HepG2 (cell line): ENCODE results near the gene DOCK4. TPM values are rescaled to one million over a fixed set of nuclear protein-coding genes. Genes with fewer than 3 reads are reported as not detected.

Experiments
- ATAC-seq: fragments of 200-7000 bp; cut with Tn5 transposase; 3 replicates; pipeline ENCODE4 v1.9.1; 2020; ENCODE audit warnings: mild to moderate bottlenecking, moderate library complexity
- BruUV-seq: library from RNA; stranded (reverse); fragments of 400-500 nt; replicated peaks from 2 replicates; lab custom pipeline; 2021; lab: Mats Ljungman, UMichigan
- CTCF ChIA-PET: fragments of 300-600 bp; formaldehyde crosslinking; extraction: SDS; loops from one replicate; lab custom pipeline; 2021; ENCODE audit warnings: low total read pairs, inconsistent platforms, low intra/inter-chr PET ratio; lab: Yijun Ruan, JAX
- POLR2A ChIA-PET: fragments of 350-600 bp; sonication (Branson Sonifier 250); formaldehyde crosslinking; loops from one replicate; lab custom pipeline; 2020; ENCODE audit warnings: antibody characterized with exemption, inconsistent platforms; lab: Yijun Ruan, JAX
- DNase-seq: peaks from one replicate; pipeline ENCODE4 v3.0.0-alpha.2; 2015; ENCODE audit warnings: low spot score
- FAIRE-seq: peaks from 3 replicates; lab custom pipeline; 2011; peaks lifted over from hg19 to GRCh38; lab: Jason Lieb, UNC
- H2AFZ ChIP-seq: one replicate; pipeline ENCODE4 v1.6.1; 2011; ENCODE audit warnings: low read length, inconsistent platforms
- H3K27ac ChIP-seq: fragments of 300-600 bp; 3 replicates; pipeline ENCODE4 v1.8.0; 2011; ENCODE audit warnings: mixed run types, mild to moderate bottlenecking, mixed read lengths, low read length, inconsistent platforms; ENCODE audit not compliant: insufficient read depth; ENCODE audit errors: extremely low read length
- H3K27me3 ChIP-seq, 2 experiments: fragments of 200-600 bp in 1 of 2; 2 replicates in 1 of 2; 3 replicates in 1 of 2; pipeline versions ENCODE4 v1.6.0 to v1.8.0; 2011; ENCODE audit warnings: low read length in 2 of 2, mild to moderate bottlenecking in 2 of 2, moderate library complexity in 2 of 2, inconsistent platforms in 1 of 2; ENCODE audit not compliant: insufficient read depth in 2 of 2, control insufficient read depth in 1 of 2
- H3K36me3 ChIP-seq, 2 experiments: fragments of 200-600 bp in 1 of 2; replicated peaks in 1 of 2; 2 replicates in 1 of 2; 3 replicates in 1 of 2; pipeline versions ENCODE4 v1.5.1 to v1.8.0; 2011; ENCODE audit warnings: low read length in 2 of 2, inconsistent platforms in 1 of 2; ENCODE audit not compliant: insufficient read depth in 2 of 2, control insufficient read depth in 1 of 2
- H3K4me1 ChIP-seq: 2 replicates; pipeline ENCODE4 v1.5.1; 2012; ENCODE audit warnings: low read length, inconsistent platforms; ENCODE audit not compliant: insufficient read depth
- H3K4me2 ChIP-seq: 2 replicates; pipeline ENCODE4 v1.6.0; 2011; ENCODE audit warnings: low read depth, low read length, inconsistent platforms
- H3K4me3 ChIP-seq, 3 experiments: fragments of 200-600 bp in 1 of 3; sonication (generic), shearing (Covaris generic) in 1 of 3; replicated peaks in 1 of 3; 2 replicates each; pipeline ENCODE4 v1.5.1; 2011 to 2016; ENCODE audit warnings: low read length in 3 of 3, inconsistent platforms in 2 of 3, low read depth in 2 of 3, mild to moderate bottlenecking in 2 of 3, control low read depth in 1 of 3, mixed read lengths in 1 of 3; ENCODE audit not compliant: insufficient read depth in 1 of 3
- H3K79me2 ChIP-seq: one replicate; pipeline ENCODE4 v1.6.1; 2011; ENCODE audit warnings: low read length, inconsistent platforms; ENCODE audit not compliant: insufficient read depth
- H3K9ac ChIP-seq: 2 replicates; pipeline ENCODE4 v1.6.0; 2011; ENCODE audit warnings: mild to moderate bottlenecking, low read depth, low read length, inconsistent platforms; ENCODE audit not compliant: insufficient read depth
- H3K9me3 ChIP-seq: 2 replicates; pipeline ENCODE4 v1.5.1; 2012; ENCODE audit warnings: mild to moderate bottlenecking, low read length
- H4K20me1 ChIP-seq: 2 replicates; pipeline ENCODE4 v1.6.0; 2011; ENCODE audit warnings: inconsistent platforms, mild to moderate bottlenecking, low read length, moderate library complexity; ENCODE audit not compliant: insufficient read depth
- GLI4 ChIP-seq: sonication (generic); formaldehyde crosslinking; IDR thresholded peaks from 2 replicates; pipeline ENCODE4 v1.5.1; 2020; ENCODE audit warnings: missing genetic modification reagents, mild to moderate bottlenecking, moderate library complexity, borderline replicate concordance
- MAFF ChIP-seq: IDR thresholded peaks from 2 replicates; pipeline ENCODE4 v1.6.1; 2011; ENCODE audit warnings: low read depth, low read length, improper control_type of control experiment
- MAFK ChIP-seq, 2 experiments: IDR thresholded peaks in 1 of 2; conservative IDR thresholded peaks in 1 of 2; 2 replicates each; pipeline ENCODE4 v1.6.1; 2011; ENCODE audit warnings: improper control_type of control experiment in 2 of 2, low read length in 2 of 2
- ZNF530 ChIP-seq: sonication (generic); formaldehyde crosslinking; IDR thresholded peaks from 2 replicates; pipeline ENCODE4 v1.5.0; 2020; ENCODE audit warnings: low read depth, mild to moderate bottlenecking, missing genetic modification reagents
- ZNF562 ChIP-seq: sonication (generic); formaldehyde crosslinking; IDR thresholded peaks from 2 replicates; pipeline ENCODE4 v1.8.0; 2022; ENCODE audit warnings: missing genetic modification reagents, borderline replicate concordance
- WGBS: methylation state at CpG from one replicate; pipeline ENCODE4 v1.1.6; 2017; ENCODE audit warnings: low lambda C conversion rate; 5-methylcytosine and 5-hydroxymethylcytosine counted together
- in situ Hi-C: cut with HindIII; loops from 2 replicates; pipeline ENCODE4 v1.10.0; 2017; ENCODE audit warnings: low pct_unique_long_range_greater_than_20kb; ENCODE audit not compliant: extremely low pct_ligation_motif_present
- intact Hi-C: fragments of 100-400 bp; cut with micrococcal nuclease; formaldehyde crosslinking; loops from one replicate; pipeline ENCODE4 v1.10.0; 2022; ENCODE audit not compliant: unreplicated experiment
- polyA plus RNA-seq, 8 experiments: library from polyadenylated mRNA; depleted of rRNA in 3 of 8; stranded (reverse) in 7 of 8; unstranded in 1 of 8; fragments of >200 nt; fragmentation: Illumina TruSeq in 4 of 8; extraction: Trizol in 4 of 8; gene quantifications; 2 replicates each; pipeline versions ENCODE4 v1.2.1 to v1.2.3, GENCODE V29; 2011 to 2016; ENCODE audit warnings: low read depth in 4 of 8, missing spikeins in 1 of 8, mixed read lengths in 1 of 8; ENCODE audit not compliant: insufficient read depth in 1 of 8
- total RNA-seq, 5 experiments: library from RNA; depleted of rRNA; stranded (reverse); fragments of >200 nt; fragmentation: Illumina TruSeq; extraction: Trizol; gene quantifications; 2 replicates each; pipeline ENCODE4 v1.2.3, GENCODE V29; 2016; ENCODE audit warnings: low read depth in 1 of 5
- TF ChIP-seq, protein P1 (sequence below): sonication (generic); formaldehyde crosslinking; IDR thresholded peaks from 2 replicates; pipeline ENCODE4 v1.5.1; 2020; ENCODE audit warnings: mild to moderate bottlenecking, missing genetic modification reagents
- TF ChIP-seq, protein P2 (sequence below): sonication (generic); formaldehyde crosslinking; IDR thresholded peaks from 2 replicates; pipeline ENCODE4 v1.4.0; 2020; ENCODE audit warnings: mild to moderate bottlenecking, missing genetic modification reagents, borderline replicate concordance

DOCK4 gene
- total and polyA plus RNA-seq, 2 of the 13 experiments (the other 11 are each of a cell fraction or from before 2014, with no cell fraction given) = 13.5 to 17.4 TPM

DNA sequence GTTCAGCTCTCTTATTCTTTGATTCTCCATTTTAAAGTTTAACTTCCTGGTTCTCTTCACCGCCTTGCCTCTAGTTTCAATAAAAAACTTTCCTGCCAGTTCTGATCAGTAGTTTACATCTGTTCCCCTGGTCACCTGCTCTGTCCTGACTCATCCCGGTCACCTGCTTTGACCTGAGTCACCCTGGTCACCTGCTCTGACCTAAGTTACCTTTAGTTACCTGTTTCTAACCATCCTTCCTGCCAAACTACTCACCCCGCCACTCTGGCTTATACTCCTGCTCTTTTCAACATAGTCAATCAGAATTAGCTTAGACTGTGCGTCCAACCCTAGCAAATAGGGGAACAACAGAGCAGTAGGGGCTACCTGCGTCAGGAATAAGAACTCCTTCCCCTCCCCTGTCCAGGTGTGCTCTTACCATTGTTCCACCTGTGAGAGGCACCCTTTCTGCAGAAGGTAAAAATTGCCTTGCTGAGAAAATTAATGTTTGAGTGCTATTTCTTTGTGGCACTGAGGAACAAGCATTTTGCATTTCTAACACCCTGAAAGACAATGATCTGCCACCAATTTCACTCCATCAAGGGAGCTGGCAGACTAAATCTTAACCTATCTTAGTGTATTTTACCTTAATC, 263.6 kb downstream of the DOCK4 start:
- H3K4me1 ChIP-seq = 0 out of 2 replicates have a peak, but pooled peaks cover 4% of the 10 kb centered on the region
- intact Hi-C loops = no loop called here
- peaks cover 21% of the 10 kb centered on the region for H3K9me3 ChIP-seq
- no peak overlapping the region for H3K4me2 ChIP-seq
- peaks cover 12 to 34% of the 10 kb centered on the region in 2 experiments; a peak in 4 of 5 replicates for H3K36me3 ChIP-seq
- WGBS = 96% methylated on average over 5 of the region's 5 CpGs
- ATAC-seq (no peak), DNase-seq (no peak), FAIRE-seq (no peak)
- H3K79me2 ChIP-seq = no peaks in the 10 kb centered on the region
- no peaks in the 10 kb centered on the region for H4K20me1 ChIP-seq
- in situ Hi-C loops = no loop called here
- no peaks in the 10 kb centered on the region for H3K27me3 ChIP-seq
- H2AFZ ChIP-seq = no peak overlapping the region
- no peak overlapping the region for H3K9ac ChIP-seq
- POLR2A ChIA-PET = no interaction called here
- no peak overlapping the region for H3K4me3 ChIP-seq
- TF ChIP-seq ZNF530 (CRISPR knock-in tag) (no peak), ZNF562 (peak; percentile 98)
- TF ChIP-seq, protein P1, sequence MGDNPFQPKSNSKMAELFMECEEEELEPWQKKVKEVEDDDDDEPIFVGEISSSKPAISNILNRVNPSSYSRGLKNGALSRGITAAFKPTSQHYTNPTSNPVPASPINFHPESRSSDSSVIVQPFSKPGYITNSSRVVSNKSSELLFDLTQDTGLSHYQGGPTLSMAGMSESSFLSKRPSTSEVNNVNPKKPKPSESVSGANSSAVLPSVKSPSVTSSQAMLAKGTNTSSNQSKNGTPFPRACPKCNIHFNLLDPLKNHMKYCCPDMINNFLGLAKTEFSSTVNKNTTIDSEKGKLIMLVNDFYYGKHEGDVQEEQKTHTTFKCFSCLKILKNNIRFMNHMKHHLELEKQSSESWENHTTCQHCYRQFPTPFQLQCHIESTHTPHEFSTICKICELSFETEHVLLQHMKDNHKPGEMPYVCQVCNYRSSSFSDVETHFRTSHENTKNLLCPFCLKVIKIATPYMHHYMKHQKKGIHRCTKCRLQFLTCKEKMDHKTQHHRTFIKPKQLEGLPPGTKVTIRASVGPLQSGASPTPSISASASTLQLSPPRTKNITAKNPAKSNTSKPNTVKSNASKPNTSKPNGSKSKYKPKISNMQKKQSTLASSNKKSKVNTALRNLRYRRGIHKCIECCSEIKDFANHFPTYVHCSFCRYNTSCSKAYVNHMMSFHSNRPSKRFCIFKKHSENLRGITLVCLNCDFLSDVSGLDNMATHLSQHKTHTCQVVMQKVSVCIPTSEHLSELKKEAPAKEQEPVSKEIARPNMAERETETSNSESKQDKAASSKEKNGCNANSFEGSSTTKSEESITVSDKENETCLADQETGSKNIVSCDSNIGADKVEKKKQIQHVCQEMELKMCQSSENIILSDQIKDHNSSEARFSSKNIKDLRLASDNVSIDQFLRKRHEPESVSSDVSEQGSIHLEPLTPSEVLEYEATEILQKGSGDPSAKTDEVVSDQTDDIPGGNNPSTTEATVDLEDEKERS (CRISPR knock-in tag) = peak; percentile 71
- CTCF ChIA-PET = no interaction called here
- H3K27ac ChIP-seq = no peak overlapping the region
- no TSS peak for BruUV-seq

DNA sequence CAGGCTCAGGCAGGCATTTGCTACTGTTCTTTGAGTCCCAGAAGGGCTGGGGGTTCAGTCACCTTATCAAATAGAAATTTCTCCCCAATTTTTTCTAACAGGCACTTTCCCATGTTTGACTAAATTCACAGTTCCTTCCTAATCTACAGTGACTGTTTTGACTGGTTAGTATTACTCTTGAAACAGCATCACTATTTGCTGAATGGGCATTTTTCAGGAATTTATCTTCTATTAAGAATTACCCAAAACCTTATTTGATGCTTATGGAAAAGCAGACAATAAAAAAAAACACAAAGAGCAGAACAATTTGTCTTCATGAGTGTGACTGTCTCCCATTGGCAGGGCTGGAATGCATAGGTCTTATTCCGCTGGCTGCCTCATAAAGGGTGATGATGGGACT, 269.0 kb downstream of the DOCK4 start:
- Histone ChIP-seq H3K27ac (no peak overlapping the region), H3K36me3 (peaks cover 9 to 27% of the 10 kb centered on the region in 2 experiments), H3K4me2 (no peak overlapping the region), H4K20me1 (no peaks in the 10 kb centered on the region), H3K9ac (no peak overlapping the region), H3K27me3 (no peaks in the 10 kb centered on the region), H3K9me3 (no peaks in the 10 kb centered on the region), H3K79me2 (no peaks in the 10 kb centered on the region), H3K4me1 (peaks cover 17% of the 10 kb centered on the region), H2AFZ (no peak overlapping the region), H3K4me3 (no peak overlapping the region)
- ChIA-PET CTCF (no interaction called here), POLR2A (no interaction called here)
- in situ Hi-C loops = no loop called here
- no peak for DNase-seq
- ATAC-seq = no peak
- 96% methylated on average over 1 of the region's 1 CpG for WGBS
- TF ChIP-seq MAFF = peak; percentile 95
- TF ChIP-seq, protein P2, sequence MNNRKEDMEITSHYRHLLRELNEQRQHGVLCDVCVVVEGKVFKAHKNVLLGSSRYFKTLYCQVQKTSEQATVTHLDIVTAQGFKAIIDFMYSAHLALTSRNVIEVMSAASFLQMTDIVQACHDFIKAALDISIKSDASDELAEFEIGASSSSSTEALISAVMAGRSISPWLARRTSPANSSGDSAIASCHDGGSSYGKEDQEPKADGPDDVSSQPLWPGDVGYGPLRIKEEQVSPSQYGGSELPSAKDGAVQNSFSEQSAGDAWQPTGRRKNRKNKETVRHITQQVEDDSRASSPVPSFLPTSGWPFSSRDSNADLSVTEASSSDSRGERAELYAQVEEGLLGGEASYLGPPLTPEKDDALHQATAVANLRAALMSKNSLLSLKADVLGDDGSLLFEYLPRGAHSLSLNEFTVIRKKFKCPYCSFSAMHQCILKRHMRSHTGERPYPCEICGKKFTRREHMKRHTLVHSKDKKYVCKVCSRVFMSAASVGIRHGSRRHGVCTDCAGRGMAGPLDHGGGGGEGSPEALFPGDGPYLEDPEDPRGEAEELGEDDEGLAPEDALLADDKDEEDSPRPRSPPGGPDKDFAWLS = no peak
- no peak for TF ChIP-seq GLI4
- TF ChIP-seq MAFK (conservative IDR thresholded peaks at IDR 0.05 in 1 of 2, IDR thresholded peaks at IDR 0.05 in 1 of 2; ENCODE audit: low read length in 2 of 2) = peak; percentile 94 to 96
- no TSS peak for BruUV-seq
- intact Hi-C loops = no loop called here
- FAIRE-seq = no peak
